Measurements from ENCODE around the gene ELL2. TPM values are rescaled to one million over a fixed set of nuclear protein-coding genes. Genes with fewer than 3 reads are reported as not detected.

The ELL2 gene
- total RNA-seq, 1 experiment from 2014 or later = 27.5 TPM

DNA sequence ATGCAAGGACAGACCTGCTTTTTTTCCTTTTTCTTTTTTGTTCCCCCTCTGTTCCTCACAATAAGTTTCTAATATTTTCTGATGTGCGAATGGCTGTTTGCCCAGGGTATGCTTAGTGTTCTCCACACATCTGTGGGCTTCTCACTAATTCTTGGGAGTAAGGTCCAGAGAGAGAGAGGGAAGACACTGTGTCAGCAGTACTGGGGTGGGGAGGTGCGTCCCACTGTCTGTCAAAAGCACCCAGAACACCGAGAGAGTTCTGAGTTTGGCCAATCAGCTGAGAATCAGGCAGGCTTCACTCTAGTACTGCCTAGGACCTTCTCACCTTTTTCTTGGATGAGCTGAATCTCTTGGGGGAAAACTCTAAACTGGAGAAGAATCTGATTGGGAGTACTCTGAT lies 61.8 kb downstream of the ELL2 start:
- no peak overlapping the region for H4K5ac ChIP-seq (ENCODE audit: insufficient read length, low read depth, low read length)
- H4K91ac ChIP-seq (ENCODE audit: insufficient read length, low read depth, low read length) = no peak overlapping the region
- H3K14ac ChIP-seq (ENCODE audit: insufficient read depth, low read length) = no peak overlapping the region
- no peaks in the 10 kb centered on the region for H3K27me3 ChIP-seq (ENCODE audit: insufficient read depth, low read length)
- Mint-ChIP-seq H3K27me3 (ENCODE audit: low read depth) (no peaks in the 10 kb centered on the region; the same call in 1 of the 2 replicates), H3K4me1 (peaks cover 30 to 36% of the 10 kb centered on the region in 2 experiments), H3K36me3 (ENCODE audit: insufficient read depth in 1 of 3, low read depth in 3 of 3) (peaks cover 0 to 19% (median 10%) of the 10 kb centered on the region in 3 experiments; a peak in 4 of 7 replicates), H3K27ac (0 out of 7 replicates have a peak overlapping the region, but pooled peaks of 2 of the 3 experiments have one; percentile 12 to 48), H3K4me3 (no peak overlapping the region), H3K9me3 (no peaks in the 10 kb centered on the region)
- H3K23ac ChIP-seq (ENCODE audit: insufficient read length, low read depth, low read length) = no peak overlapping the region
- no peak for DNase-seq
- no peak overlapping the region for H2BK15ac ChIP-seq (ENCODE audit: low read depth, low read length)
- H2BK5ac ChIP-seq (ENCODE audit: insufficient read length, low read length) = no peak overlapping the region
- no peaks in the 10 kb centered on the region for H3K79me2 ChIP-seq (ENCODE audit: insufficient read depth, low read length)
- H3K4me1 ChIP-seq (ENCODE audit: insufficient read depth, low read length) = peaks cover 2% of the 10 kb centered on the region
- H3K18ac ChIP-seq (ENCODE audit: insufficient read length, low read depth, low read length) = no peak overlapping the region
- H2BK20ac ChIP-seq (ENCODE audit: low read depth, low read length, poor library complexity, severe bottlenecking) = no peak overlapping the region
- WGBS (ENCODE audit: extremely low coverage, insufficient read length, low lambda C conversion rate) = no CpG with 5 or more reads among the region's 3 CpGs
- no peak overlapping the region for H2AK5ac ChIP-seq (ENCODE audit: insufficient read length, low read length)
- no peak overlapping the region for H4K8ac ChIP-seq (replicated peaks; ENCODE audit: insufficient read length, low read depth, low read length)
- H2AFZ ChIP-seq (ENCODE audit: low read length) = no peak overlapping the region
- no peaks in the 10 kb centered on the region for H4K20me1 ChIP-seq (ENCODE audit: control insufficient read depth, insufficient read depth, insufficient read length)
- H3K23me2 ChIP-seq (ENCODE audit: insufficient read length, low read depth, low read length, poor library complexity, severe bottlenecking) = no peaks in the 10 kb centered on the region
- no peaks in the 10 kb centered on the region for H3K9me3 ChIP-seq (ENCODE audit: control insufficient read depth, low read depth, low read length)
- no peak overlapping the region for H2BK120ac ChIP-seq (ENCODE audit: low read depth, low read length, poor library complexity, severe bottlenecking)
- TF ChIP-seq, protein P1, sequence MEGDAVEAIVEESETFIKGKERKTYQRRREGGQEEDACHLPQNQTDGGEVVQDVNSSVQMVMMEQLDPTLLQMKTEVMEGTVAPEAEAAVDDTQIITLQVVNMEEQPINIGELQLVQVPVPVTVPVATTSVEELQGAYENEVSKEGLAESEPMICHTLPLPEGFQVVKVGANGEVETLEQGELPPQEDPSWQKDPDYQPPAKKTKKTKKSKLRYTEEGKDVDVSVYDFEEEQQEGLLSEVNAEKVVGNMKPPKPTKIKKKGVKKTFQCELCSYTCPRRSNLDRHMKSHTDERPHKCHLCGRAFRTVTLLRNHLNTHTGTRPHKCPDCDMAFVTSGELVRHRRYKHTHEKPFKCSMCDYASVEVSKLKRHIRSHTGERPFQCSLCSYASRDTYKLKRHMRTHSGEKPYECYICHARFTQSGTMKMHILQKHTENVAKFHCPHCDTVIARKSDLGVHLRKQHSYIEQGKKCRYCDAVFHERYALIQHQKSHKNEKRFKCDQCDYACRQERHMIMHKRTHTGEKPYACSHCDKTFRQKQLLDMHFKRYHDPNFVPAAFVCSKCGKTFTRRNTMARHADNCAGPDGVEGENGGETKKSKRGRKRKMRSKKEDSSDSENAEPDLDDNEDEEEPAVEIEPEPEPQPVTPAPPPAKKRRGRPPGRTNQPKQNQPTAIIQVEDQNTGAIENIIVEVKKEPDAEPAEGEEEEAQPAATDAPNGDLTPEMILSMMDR (conservative IDR thresholded peaks at IDR 0.05) = no peak
- no peak overlapping the region for H3T11ph ChIP-seq (ENCODE audit: low read length)
- H3K56ac ChIP-seq (ENCODE audit: insufficient read length, low read depth, low read length) = no peak overlapping the region
- H3K4ac ChIP-seq (ENCODE audit: low read depth, low read length) = no peak overlapping the region
- H3K79me1 ChIP-seq (ENCODE audit: insufficient read depth, low read depth, low read length, poor library complexity, severe bottlenecking) = no peaks in the 10 kb centered on the region
- no peak overlapping the region for H3K27ac ChIP-seq (ENCODE audit: insufficient read length, low read depth, low read length)
- no peak overlapping the region for H2BK12ac ChIP-seq (ENCODE audit: insufficient read length, low read depth, low read length)
- H3K9ac ChIP-seq (ENCODE audit: extremely low read depth, insufficient read length, low read length) = no peak overlapping the region
- H3K4me2 ChIP-seq (ENCODE audit: insufficient read depth, insufficient read length, low read length) = no peak overlapping the region
